Measurements from ENCODE around the gene ALK. TPM values are rescaled to one million over a fixed set of nuclear protein-coding genes. Genes with fewer than 3 reads are reported as not detected.

The ALK gene
- total RNA-seq, 2 donors from 2014 or later, result 0.19 TPM; not detected in 1

GRCh38 chr2:29323301-29323700 lies 598.1 kb downstream of the ALK start:
- H3K9ac ChIP-seq (ENCODE audit: low read depth in 2 of 2, low read length in 2 of 2), result no peak overlapping the region
- intact Hi-C loops (cut with DNase I), result no loop called here
- no peak overlapping the region for H3K4me3 ChIP-seq
- H3K27me3 ChIP-seq, result no peaks in the 10 kb centered on the region
- H3K36me3 ChIP-seq, result no peaks in the 10 kb centered on the region
- H3K4me1 ChIP-seq, result no peaks in the 10 kb centered on the region
- H3K27ac ChIP-seq, result no peak overlapping the region
- DNase-seq, result no peak
- H3K9me3 ChIP-seq, result no peaks in the 10 kb centered on the region
- TF ChIP-seq CTCF (IDR thresholded peaks at IDR 0.05), result no peak

- intact Hi-C loops (cut with DNase I), result no loop called here
- no peak for TF ChIP-seq CTCF (IDR thresholded peaks at IDR 0.05)
- H3K9me3 ChIP-seq, result no peaks in the 10 kb centered on the region
- no peak overlapping the region for H3K27ac ChIP-seq
- no peaks in the 10 kb centered on the region for H3K36me3 ChIP-seq
- no peak for DNase-seq
- no peak overlapping the region for H3K9ac ChIP-seq (ENCODE audit: low read depth in 2 of 2, low read length in 2 of 2)
- H3K27me3 ChIP-seq, result no peaks in the 10 kb centered on the region
- no peaks in the 10 kb centered on the region for H3K4me1 ChIP-seq
- H3K4me3 ChIP-seq, result no peak overlapping the region
Observed at GRCh38 chr2:29322011-29322410, 599.4 kb downstream of the ALK start.

- intact Hi-C loops (cut with DNase I), result no loop called here
- no peaks in the 10 kb centered on the region for H3K4me1 ChIP-seq
- no peak overlapping the region for H3K27ac ChIP-seq
- DNase-seq, result no peak
- no peak overlapping the region for H3K9ac ChIP-seq (ENCODE audit: low read depth in 2 of 2, low read length in 2 of 2)
- H3K27me3 ChIP-seq, result no peaks in the 10 kb centered on the region
- H3K9me3 ChIP-seq, result no peaks in the 10 kb centered on the region
- no peak for TF ChIP-seq CTCF (IDR thresholded peaks at IDR 0.05)
- H3K4me3 ChIP-seq, result no peak overlapping the region
- H3K36me3 ChIP-seq, result no peaks in the 10 kb centered on the region
Observed at GRCh38 chr2:29317801-29318485, 603.4 kb downstream of the ALK start.

- H3K9ac ChIP-seq (ENCODE audit: low read depth in 2 of 2, low read length in 2 of 2), result no peak overlapping the region
- H3K4me1 ChIP-seq, result no peaks in the 10 kb centered on the region
- no peak overlapping the region for H3K27ac ChIP-seq
- no peaks in the 10 kb centered on the region for H3K27me3 ChIP-seq
- no peak for TF ChIP-seq CTCF (IDR thresholded peaks at IDR 0.05)
- H3K4me3 ChIP-seq, result no peak overlapping the region
- H3K9me3 ChIP-seq, result no peaks in the 10 kb centered on the region
- H3K36me3 ChIP-seq, result no peaks in the 10 kb centered on the region
- intact Hi-C loops (cut with DNase I), result no loop called here
- no peak for DNase-seq
Observed at GRCh38 chr2:29317077-29317517, 604.3 kb downstream of the ALK start.

- no peak for TF ChIP-seq CTCF (IDR thresholded peaks at IDR 0.05)
- Histone ChIP-seq H3K27me3 (no peaks in the 10 kb centered on the region), H3K9ac (ENCODE audit: low read depth in 2 of 2, low read length in 2 of 2) (no peak overlapping the region), H3K4me1 (no peaks in the 10 kb centered on the region), H3K4me3 (no peak overlapping the region), H3K9me3 (no peaks in the 10 kb centered on the region), H3K36me3 (no peaks in the 10 kb centered on the region), H3K27ac (no peak overlapping the region)
- DNase-seq, result no peak
- intact Hi-C loops (cut with DNase I), result no loop called here
Observed at GRCh38 chr2:29314816-29315571, 606.4 kb downstream of the ALK start.

Data from colonic mucosa (tissue), 4 donors.